GM18508 (cell line): ENCODE measurements around the gene SH3PXD2A.

Experiments
- ATAC-seq: cut with Tn5 transposase; IDR thresholded peaks from one replicate; pipeline ENCODE4 v1.9.1; 2021; ENCODE audit warnings: moderate number of reproducible peaks; ENCODE audit not compliant: insufficient read depth, unreplicated experiment

The SH3PXD2A gene

DNA sequence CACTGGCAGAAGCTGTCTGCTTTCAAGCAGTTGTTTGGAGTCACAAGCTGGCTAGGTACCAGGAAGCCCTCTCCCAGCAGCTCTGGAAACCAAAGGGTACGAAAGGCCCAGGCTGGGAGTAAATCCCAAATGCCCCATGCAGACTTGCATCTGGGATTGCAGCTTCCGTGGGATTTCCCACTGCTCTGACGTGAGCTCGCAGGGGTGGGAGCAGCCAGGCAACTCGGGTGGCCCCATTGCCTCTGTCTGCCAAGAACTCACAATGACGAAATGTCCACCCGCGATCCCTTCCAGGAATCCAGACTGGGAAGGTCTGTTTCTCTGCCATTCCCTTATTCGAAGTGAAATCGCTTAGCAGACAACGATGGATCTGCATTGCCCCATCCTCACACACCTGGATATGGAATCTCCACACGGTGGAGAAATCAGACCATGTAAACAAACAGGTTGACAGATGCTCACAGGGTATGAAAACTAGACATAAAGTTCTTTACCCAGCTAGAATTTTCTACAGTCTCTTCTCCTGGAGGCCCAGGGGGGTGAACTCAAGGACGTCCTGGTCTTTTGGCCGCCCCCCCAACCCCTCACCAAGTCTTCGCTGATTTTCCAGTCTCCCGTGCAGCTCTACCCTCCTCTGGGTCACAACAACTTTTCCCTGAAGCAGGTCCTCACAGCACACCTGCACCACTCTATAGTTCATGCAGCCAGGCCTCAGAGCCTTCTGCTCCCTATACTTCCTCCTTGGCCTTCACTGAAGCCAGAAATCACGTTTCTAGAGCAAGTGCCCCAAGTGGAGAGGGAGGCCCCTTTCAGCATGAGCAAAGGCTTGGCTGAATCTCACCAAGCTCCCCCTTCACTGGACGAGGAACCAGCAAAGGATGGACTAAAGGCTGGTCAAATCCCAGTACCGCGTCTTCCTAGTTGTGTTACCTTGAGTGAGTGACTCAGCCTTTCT lies 20.0 kb downstream of the SH3PXD2A start:
- no peak for ATAC-seq

DNA sequence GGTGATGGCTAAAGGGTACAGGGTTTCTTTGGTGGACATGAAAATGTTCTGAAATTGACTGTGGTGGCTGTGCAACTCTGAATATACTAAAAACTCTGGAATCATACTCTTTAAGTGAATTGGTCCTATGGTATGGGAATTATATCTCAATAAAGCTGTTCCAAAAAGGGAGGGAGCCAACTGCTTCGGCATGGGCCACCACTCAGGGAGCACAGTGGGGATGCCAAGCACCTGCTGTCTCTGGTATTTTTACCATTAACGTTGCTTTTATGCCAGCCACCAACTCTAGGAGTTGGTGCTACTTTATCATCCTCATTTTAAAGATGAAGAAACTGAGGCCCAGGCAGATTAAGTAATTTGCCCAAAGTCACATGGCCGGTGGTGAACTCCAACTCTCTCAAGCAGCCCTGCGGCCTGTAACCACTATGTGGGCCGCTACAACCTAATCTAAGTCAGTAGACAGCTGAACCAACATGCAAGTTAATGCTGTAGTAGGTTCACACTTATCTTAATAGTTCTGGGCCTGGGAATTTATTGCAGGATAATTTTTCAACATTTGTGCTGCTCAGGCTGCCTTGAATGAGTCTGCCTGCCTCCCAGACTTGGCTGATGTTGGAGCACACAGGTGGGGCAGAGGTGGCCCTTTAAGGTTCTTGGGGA lies 20.8 kb downstream of the SH3PXD2A start:
- no peak for ATAC-seq

DNA sequence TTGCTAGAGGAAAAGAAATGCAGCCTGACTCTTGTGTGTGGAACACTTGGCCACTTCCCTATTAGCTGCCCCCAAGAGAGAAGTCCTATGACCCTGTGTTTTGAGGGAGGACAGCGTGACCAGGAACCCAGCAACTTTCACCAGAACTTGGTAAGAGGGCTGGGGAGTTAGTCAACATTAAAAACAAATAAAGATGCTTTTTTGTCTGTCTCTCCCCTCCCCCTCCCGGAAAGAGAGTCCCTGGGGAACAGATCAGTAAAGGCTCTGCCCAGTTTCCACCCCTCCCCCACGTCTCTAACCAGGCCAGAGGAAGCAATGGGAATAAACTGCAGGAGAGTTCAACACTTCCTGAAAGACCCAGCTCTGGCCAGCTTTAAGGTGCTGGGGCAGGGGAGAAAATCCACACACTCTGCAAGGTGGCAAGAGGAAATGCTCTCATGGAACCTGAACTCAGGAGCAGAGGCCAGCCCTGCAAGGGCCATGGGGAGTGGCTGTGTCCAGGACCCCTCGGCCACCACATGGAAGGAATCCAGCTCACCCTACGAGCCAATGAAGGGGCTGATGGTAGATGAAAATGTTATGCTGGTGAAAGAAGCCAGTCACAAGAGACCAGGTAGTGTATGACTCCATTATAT lies 21.5 kb downstream of the SH3PXD2A start:
- no peak for ATAC-seq

DNA sequence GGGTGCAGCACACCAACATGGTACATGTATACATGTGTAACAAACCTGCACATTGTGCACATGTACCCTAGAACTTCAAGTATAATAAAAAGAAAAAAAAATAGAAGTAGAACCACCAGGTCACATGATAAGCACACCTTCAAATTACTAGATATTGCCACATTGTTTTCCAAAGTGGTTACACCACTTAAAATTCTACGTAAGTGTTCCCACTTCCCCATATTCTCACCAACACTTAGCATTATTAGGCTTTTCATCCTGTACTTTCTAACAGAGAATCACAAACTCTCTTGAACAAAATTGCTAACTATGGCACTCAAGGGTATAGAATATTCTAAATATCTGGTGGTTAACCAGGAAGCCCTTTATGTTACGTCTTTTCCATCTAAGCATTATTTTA lies 22.6 kb downstream of the SH3PXD2A start:
- ATAC-seq: no peak

DNA sequence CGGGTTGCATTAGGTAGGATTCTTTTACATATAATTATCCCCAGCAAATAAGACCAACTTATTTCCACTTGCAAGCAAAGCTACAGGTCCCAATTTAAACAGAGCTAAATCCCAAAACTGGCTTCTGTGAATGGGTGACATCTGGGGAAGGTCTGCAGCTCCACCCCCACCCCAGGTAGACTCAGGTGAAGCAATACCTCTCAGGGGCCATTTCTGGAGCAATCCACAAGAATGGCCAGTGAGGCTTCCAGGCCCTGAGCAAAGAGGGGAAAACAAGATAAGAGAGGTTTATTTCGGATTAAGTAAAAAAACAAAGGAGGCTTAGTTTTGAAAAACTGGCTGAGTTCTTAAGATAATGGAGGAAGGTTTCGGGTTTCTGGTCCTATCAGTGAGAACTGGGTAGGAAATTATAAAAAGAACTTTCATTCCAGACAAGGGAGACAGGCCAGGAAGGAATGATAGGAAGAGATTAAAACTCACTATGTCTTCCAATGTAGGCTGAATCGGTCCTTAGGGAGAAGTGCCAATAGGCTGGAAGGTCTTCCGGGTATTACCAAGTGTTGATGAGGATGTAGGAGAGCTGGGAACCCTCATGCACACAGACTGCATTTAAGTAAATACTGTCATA lies 25.4 kb downstream of the SH3PXD2A start:
- ATAC-seq: no peak

DNA sequence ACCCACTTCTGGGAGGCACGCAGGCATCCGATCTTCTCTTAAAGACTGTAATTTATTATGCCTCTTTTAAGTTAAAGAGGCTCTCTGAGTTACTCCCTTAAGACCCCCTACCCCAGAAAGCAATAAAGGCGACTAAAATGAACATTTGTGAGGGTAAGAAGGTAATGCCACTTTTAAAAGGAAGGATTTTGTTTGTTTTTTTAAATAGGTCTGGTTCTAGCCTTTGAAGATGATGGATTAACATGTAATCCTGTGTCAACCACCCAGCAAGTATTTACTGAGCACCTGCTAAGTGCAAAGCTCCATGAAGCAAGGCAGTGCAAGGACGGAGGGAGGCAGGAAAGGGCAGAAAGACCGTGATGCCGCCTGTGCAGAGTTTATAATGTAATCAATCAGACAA lies 26.1 kb downstream of the SH3PXD2A start:
- ATAC-seq: no peak

DNA sequence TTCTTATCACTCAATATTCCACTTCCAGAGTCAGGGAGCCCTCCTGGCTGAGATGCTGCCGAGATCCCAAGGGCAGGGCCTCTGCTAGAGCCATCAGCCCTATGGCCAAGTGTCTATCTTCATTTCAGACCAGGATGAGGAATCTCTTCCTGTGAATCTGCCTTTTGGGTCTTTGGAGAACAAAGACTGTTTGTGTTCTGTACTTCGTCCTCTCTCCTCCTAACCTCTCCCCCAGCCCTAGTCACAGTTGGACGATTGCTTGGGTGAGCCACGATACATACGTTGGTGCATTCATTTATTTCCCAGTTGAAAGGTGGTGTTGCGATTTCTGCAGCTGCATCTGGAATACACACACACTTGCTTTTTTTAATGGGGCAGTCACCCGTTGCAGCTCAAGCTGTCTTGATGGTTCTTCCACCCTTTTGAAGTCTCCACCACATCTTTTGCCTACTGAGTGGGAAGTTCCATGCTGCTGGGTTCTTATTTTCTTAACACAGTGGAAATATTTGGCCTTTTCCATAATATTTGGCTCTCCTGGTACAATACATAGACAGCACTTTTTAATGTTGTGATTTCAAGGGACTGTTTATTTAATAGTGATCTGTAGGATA lies 26.7 kb downstream of the SH3PXD2A start:
- no peak for ATAC-seq

DNA sequence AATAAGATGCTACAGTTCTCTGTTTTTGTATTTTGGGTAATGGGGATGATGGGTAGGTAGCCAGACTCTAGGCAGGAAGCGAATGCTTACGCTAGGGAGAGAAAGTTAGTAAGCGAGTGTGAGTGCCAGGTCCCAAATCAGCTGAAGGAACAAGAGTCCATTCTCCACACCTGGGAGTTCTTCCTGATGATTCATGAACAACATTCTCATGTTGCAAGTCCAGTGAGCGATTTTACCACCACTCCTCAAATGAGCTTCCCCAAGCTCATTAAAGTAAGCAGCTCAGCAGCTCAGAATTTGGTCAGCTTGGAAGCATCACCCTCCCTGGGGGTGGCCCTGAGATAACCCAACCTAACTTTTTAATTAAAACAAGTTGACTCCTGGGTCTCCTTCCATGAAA lies 27.3 kb downstream of the SH3PXD2A start:
- no peak for ATAC-seq

DNA sequence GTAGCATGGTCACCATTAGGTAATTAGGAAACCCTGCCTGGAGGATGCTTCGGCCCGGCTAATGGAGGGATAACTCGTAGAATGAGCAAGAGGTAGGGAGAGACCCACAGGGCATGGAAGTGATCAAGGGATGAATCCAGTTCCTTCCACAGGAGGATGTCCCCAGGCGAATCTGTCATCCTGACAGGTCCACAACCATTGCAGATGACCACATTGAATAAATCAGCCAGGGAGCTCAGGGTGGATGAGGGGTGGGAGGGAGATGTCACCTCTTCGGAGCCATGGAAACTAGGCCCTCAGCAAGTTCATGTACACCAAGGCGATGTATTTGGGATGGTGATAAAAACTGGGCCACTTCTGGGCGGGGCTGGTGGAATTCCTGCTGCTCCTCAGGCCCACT lies 28.5 kb downstream of the SH3PXD2A start:
- ATAC-seq: no peak

DNA sequence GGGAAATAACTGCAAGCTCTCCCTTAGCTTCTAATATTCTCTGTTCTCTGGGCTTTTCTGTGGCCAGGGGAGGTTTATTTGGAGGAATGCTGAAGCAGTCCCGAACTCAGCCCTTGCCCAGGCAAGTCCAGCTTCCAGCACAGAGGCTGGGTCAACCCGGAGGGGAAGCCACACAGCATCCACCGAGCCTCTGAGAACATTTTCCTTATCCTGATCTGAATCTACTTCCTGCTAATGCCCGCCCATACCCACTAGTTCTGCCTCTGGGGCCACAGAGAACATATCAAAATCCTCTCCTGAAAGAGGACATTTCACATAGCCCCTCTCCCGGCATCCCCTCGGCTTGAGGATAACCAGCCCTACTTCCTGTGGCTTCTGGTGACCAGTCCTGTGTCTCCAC lies 31.1 kb downstream of the SH3PXD2A start:
- no peak for ATAC-seq

DNA sequence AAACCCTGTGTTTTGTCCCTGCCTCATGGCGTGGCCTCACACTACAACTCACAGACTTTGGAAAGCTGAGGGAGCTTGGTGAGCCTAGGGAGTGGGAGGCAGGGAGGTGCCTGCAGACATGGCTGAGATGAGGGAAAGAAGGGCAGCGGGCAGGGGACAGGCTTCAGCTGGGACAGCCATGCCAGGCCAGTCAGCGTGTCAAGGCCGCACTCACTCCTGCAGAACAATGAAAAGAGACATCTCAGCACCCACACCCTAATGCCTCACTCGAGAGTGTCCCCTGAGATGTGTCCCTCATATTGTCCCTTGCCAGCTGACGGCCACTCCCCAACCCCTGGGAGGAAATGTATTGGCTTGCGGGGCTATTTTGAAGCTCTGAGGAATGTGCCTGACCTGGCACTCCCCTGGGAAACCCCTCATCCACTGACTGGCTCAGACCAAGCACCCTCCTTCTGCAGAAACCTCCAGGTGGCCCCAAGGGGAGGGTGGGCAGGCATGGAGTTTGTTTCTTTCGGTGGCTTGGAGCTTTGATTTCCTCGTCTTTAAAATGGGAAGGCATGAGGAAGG lies 31.6 kb downstream of the SH3PXD2A start:
- ATAC-seq: no peak

DNA sequence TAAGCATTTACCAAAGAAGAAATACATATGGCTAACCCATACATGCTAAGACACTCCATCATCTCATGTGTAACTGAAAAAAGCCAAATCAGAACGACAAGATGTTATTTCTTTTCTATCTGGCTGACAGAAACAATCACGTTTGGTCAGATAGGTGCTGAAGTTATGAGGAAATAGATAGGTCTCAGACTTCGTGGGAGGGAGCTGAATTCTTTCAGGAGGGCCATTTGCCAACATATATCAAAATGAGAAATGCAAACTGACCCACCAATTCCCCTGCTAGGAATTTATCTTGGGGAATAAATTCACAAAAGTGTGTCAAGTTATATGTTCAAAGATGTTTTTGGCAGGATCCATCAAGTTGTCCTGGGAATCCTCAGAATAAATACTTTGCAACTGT lies 32.6 kb downstream of the SH3PXD2A start:
- ATAC-seq: no peak

DNA sequence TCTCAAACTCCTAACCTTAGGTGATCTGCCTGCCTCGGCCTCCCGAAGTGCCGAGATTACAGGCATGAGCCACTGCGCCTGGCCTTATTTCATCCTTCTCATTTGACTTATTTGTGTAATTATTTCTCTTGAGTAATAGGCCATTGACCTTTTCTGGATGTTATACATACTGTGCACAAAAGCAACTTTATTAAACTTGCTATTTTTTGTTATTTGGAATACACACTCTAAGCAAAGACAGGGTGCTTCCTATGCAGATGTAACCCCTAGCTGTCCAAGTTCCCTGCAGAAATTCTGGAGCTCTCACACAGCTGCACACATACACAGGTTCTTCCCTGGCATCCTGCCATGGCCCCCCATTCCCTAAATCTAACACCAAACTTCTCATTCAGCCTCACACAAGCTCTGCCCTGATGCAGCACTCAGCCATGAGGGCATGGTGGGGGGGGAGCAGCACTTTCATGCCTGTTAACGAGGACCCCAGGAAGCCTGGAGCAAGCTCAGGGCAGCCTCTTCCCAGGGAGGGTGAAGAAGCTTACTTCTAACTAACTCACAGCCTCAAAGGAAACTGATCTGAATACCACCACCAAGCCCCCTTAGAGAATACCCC lies 33.2 kb downstream of the SH3PXD2A start:
- ATAC-seq: no peak

DNA sequence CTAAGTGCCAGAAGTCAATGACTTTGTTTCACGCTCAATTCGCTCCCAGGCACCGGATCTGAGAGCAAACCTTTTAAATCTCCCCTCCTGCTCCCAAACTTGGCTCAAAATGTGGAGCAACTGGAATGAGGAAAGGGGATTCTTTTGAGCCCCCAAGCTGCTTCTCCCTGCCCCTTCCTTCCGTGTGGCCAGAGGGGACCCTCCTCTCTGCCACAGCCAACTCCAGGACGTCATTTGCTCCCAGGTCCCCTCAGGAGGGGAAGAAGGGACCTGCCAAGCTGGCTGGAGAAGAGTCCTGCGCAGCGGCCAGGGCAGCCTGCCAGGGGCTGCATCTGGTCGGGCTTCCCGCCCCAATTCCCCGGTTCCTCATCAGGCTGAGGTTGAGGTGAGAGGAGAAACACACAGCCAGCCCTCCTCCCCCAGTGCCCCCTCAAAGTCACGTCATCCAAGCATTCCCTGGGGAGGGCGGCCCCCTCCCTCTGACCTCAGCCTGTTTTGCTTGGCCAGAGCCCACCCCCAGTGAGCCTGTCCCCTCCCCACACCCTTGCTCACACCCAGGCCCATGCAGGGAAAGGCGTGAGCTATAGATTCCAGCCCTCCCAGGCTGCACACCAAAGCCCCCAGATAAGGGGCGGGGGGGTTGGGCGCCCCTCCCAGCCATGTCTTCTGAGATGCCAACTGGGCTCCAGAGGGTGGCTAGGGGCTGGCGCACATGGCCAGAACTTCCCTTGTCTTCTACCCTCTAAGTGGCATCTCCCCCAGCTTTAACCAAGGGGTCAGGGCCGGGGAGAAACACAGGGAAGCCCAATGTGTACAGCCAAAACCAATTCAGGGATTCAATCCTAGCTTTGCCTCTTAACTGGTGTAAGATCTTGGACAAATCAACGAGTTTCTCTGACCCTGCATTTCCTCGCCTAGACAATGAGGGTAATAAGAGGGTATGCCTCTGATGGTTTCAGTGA lies 35.0 kb downstream of the SH3PXD2A start:
- no peak for ATAC-seq

DNA sequence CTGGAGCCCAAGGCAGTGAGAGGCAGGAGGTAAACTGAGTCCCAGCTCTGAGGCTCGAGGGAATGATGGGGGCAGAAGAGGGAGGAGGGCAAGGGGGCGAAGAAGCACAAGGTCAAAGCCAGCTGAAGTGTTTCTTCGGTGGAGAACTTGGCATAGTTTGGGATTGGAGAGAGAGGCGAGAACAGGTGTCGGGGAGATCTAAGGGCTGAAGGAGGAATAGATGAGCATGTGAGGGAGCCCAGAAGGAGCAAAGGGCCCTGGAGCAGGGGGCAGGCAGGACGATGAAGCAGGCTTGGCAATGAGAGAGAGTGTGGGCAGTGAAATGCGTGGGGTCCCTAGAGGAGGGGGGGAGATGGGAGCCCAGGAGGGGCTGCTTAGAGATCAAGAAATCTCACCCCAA lies 35.9 kb downstream of the SH3PXD2A start:
- ATAC-seq: no peak

DNA sequence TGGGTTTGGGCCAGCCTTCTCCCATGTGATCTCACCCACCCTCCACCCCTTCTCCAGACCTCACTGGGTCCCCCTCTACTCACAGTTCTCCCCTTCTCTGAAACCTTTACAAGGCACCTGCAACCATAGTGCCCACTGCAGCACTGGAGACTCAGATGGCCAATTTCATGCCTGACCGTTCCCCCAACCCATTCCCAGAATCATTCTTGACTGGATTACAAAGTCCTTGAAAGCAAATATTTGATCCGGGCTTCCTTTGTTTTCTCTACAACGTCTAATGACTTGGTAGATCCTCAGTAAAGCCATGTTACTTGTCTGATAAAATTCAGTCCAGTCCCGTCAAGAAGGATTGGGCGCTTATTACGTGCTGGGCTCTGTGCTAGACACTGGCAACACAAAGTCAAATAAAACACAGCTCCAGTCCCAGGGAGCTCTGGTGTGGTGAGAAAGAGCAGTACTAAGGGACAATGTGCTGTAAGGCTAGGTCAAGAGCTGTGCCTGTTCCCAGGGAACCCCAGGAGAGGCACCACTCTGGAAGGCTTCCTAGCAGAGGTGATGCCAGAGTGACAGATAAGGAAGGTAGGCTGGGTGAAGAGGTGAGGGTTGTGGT lies 36.5 kb downstream of the SH3PXD2A start:
- no peak for ATAC-seq

DNA sequence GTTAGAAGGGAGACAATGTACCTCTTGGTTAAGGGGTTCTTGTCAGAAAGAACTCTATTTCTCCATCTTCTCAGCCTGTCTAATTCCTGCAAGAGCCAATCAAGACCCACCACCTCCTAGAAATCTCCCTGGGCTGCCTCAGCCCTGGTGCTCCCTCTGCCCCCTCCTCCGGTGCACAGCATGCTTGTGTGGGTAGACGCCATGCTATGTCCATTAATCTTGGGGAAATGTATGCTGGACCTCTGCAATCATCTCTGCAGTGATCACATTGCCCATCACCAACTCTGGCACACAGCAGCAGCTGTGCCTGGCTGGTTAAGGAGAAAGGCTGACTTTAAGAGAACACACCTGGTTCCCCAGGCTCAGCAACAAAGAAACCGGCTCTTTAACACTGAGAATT lies 37.3 kb downstream of the SH3PXD2A start:
- ATAC-seq: no peak

DNA sequence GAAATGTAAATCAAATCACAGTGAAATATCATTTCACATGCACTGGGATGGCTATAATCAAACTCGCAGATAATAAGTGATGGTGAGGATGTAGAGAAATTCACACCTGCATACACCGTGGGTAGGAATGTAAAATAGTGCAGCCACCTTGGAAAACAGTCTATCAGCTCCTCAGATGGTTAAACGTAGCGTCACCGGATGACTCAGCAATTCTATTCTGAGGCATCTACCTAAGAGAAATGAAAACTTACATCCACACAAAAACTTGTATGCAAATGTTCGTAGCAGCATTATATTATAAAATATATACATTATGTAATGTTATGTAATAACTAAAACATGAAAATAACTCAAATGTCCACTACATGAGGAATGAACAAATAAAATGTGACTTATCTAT lies 38.9 kb downstream of the SH3PXD2A start:
- ATAC-seq: no peak
